HL-60 (cell line): Measurements from ENCODE around the gene ZNF280D.

Experiments used
- DNase-seq, 2 experiments: peaks; one replicate each; pipeline ENCODE4 v3.0.0-alpha.2; 2010 to 2020; ENCODE audit warnings: low read depth in 1 of 2, low spot score in 1 of 2
- H3K27ac ChIP-seq: fragments of 250-450 bp; sonication (Bioruptor Pico); replicated peaks from 2 replicates; pipeline ENCODE4 v1.5.1; 2020; ENCODE audit warnings: mild to moderate bottlenecking, moderate library complexity
- H3K27me3 ChIP-seq: fragments of 250-450 bp; sonication (Bioruptor Pico); 2 replicates; pipeline ENCODE4 v1.5.1; 2021; ENCODE audit warnings: mild to moderate bottlenecking, moderate library complexity; ENCODE audit not compliant: insufficient read depth, poor library complexity, severe bottlenecking
- H3K4me3 ChIP-seq: replicated peaks from 2 replicates; pipeline ENCODE4 v1.5.1; 2011; ENCODE audit warnings: mild to moderate bottlenecking, control low read depth, low read length; ENCODE audit not compliant: insufficient read depth
- GABPA ChIP-seq: IDR thresholded peaks from 2 replicates; pipeline ENCODE4 v1.6.1; 2012; ENCODE audit warnings: low read depth
- POLR2AphosphoS5 ChIP-seq: IDR thresholded peaks from 2 replicates; pipeline ENCODE4 v1.6.1; 2012; ENCODE audit warnings: low read depth
- SPI1 ChIP-seq: IDR thresholded peaks from 2 replicates; pipeline ENCODE4 v1.6.1; 2012; ENCODE audit warnings: low read depth, mild to moderate bottlenecking, borderline replicate concordance
- TF ChIP-seq, protein P1 (sequence below): IDR thresholded peaks from one replicate; pipeline ENCODE4 v1.5.1; 2011; ENCODE audit warnings: low read length, control low read depth, inconsistent platforms; ENCODE audit not compliant: insufficient read depth
- TF ChIP-seq, protein P2 (sequence below): IDR thresholded peaks from 2 replicates; pipeline ENCODE4 v1.6.1; 2012; ENCODE audit warnings: low read depth; ENCODE audit not compliant: insufficient replicate concordance

ZNF280D gene

DNA sequence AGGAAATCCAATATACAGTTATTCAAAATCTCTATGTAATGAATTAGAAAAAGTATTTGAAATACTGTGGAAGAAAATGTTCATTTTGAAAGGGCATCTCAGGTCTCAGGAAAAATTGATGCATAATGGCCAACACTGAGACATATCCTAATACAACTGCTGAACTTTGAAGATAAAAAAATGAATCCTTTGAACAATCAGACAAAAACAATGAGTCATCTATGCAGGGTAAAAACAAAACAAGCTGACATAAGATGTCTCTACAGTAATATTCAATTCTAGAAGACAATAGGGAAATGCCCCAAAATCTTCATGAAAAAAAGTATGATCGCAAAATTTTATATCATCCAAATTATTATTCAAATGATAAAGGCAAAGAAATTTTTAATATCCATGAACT is 34.0 kb upstream of the ZNF280D start:
- no peak overlapping the region for H3K4me3 ChIP-seq
- H3K27me3 ChIP-seq: no peaks in the 10 kb centered on the region
- TF ChIP-seq SPI1 (no peak), POLR2AphosphoS5 (no peak), GABPA (no peak)
- TF ChIP-seq, protein P1, sequence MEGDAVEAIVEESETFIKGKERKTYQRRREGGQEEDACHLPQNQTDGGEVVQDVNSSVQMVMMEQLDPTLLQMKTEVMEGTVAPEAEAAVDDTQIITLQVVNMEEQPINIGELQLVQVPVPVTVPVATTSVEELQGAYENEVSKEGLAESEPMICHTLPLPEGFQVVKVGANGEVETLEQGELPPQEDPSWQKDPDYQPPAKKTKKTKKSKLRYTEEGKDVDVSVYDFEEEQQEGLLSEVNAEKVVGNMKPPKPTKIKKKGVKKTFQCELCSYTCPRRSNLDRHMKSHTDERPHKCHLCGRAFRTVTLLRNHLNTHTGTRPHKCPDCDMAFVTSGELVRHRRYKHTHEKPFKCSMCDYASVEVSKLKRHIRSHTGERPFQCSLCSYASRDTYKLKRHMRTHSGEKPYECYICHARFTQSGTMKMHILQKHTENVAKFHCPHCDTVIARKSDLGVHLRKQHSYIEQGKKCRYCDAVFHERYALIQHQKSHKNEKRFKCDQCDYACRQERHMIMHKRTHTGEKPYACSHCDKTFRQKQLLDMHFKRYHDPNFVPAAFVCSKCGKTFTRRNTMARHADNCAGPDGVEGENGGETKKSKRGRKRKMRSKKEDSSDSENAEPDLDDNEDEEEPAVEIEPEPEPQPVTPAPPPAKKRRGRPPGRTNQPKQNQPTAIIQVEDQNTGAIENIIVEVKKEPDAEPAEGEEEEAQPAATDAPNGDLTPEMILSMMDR: no peak
- TF ChIP-seq, protein P2, sequence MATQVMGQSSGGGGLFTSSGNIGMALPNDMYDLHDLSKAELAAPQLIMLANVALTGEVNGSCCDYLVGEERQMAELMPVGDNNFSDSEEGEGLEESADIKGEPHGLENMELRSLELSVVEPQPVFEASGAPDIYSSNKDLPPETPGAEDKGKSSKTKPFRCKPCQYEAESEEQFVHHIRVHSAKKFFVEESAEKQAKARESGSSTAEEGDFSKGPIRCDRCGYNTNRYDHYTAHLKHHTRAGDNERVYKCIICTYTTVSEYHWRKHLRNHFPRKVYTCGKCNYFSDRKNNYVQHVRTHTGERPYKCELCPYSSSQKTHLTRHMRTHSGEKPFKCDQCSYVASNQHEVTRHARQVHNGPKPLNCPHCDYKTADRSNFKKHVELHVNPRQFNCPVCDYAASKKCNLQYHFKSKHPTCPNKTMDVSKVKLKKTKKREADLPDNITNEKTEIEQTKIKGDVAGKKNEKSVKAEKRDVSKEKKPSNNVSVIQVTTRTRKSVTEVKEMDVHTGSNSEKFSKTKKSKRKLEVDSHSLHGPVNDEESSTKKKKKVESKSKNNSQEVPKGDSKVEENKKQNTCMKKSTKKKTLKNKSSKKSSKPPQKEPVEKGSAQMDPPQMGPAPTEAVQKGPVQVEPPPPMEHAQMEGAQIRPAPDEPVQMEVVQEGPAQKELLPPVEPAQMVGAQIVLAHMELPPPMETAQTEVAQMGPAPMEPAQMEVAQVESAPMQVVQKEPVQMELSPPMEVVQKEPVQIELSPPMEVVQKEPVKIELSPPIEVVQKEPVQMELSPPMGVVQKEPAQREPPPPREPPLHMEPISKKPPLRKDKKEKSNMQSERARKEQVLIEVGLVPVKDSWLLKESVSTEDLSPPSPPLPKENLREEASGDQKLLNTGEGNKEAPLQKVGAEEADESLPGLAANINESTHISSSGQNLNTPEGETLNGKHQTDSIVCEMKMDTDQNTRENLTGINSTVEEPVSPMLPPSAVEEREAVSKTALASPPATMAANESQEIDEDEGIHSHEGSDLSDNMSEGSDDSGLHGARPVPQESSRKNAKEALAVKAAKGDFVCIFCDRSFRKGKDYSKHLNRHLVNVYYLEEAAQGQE: no peak
- no peak overlapping the region for H3K27ac ChIP-seq
- no peak for DNase-seq

DNA sequence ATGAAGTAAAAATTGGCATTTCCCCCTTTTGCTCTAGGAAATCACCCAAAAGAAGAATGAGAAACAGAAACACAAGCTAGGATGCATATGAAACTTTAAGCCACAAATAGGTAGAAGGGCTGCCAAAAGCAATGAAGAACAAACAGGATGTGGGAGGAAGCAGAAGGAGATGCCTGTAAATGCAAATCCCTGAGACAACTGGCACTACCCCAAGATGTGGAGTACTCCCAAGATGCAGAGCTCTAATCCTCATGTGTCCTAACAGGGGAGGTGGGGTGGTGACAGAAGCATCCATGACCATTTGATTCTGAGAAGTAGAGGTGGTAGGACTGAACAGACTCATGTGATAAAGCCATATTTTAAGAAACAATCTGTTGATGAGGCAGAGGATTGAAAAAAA is 31.9 kb upstream of the ZNF280D start:
- no peak for DNase-seq
- TF ChIP-seq, protein P2: no peak
- no peak for TF ChIP-seq POLR2AphosphoS5
- TF ChIP-seq GABPA: no peak
- TF ChIP-seq, protein P1: no peak
- no peak for TF ChIP-seq SPI1
- Histone ChIP-seq H3K4me3 (no peak overlapping the region), H3K27ac (no peak overlapping the region), H3K27me3 (no peaks in the 10 kb centered on the region)

- no peaks in the 10 kb centered on the region for H3K27me3 ChIP-seq
- TF ChIP-seq, protein P2: no peak
- no peak for TF ChIP-seq SPI1
- no peak for TF ChIP-seq POLR2AphosphoS5
- TF ChIP-seq, protein P1: no peak
- TF ChIP-seq GABPA: no peak
- no peak overlapping the region for H3K4me3 ChIP-seq
- no peak for DNase-seq
- H3K27ac ChIP-seq: peak overlapping the region; percentile 19; the same call in 1 of the 2 replicates
These were observed 30.0 kb upstream of the ZNF280D start for GRCh38 chr15:56763141-56763895.
